Mucosa of descending colon (tissue), 3 donors: ENCODE data around the gene NHEJ1. TPM values are rescaled to one million over a fixed set of nuclear protein-coding genes. Genes with fewer than 3 reads are reported as not detected.
A peak's percentile ranks its signal among the peaks of the same experiment; 100 is the strongest.
"Not testable (repeated sequence)": the region's sequence is repeated elsewhere in the genome, so short reads cannot be mapped to it uniquely, and the experiment has no call there.

ENCODE experiments used
- ATAC-seq: fragments of 200-7000 bp; cut with Tn5 transposase; one replicate; pipeline ENCODE4 v1.9.1; 2020; ENCODE audit warnings: mild to moderate bottlenecking, moderate library complexity
- DNase-seq, 3 donors: peaks; one replicate each; pipeline ENCODE4 v3.0.0-alpha.2; 2020
- H3K36me3 ChIP-seq: fragments of 200-600 bp; one replicate; pipeline ENCODE4 v1.8.0; 2021; ENCODE audit warnings: low read depth, mild to moderate bottlenecking
- H3K4me1 ChIP-seq: fragments of 200-600 bp; one replicate; pipeline ENCODE4 v1.8.0; 2021; ENCODE audit warnings: low read depth, mild to moderate bottlenecking
- H3K4me3 ChIP-seq: fragments of 200-600 bp; one replicate; pipeline ENCODE4 v1.8.0; 2021; ENCODE audit warnings: mild to moderate bottlenecking
- H3K9me3 ChIP-seq: fragments of 200-600 bp; one replicate; pipeline ENCODE4 v1.8.0; 2021; ENCODE audit warnings: mild to moderate bottlenecking
- intact Hi-C, 2 donors: fragments of 100-400 bp; cut with DNase I in 1 of 2; cut with micrococcal nuclease in 1 of 2; formaldehyde crosslinking; loops; one replicate each; pipeline versions ENCODE4 v1.11.0 to v1.11.1; 2022; cut with DNase I, micrococcal nuclease
- total RNA-seq, 3 donors: library from RNA; stranded (reverse); fragmentation: NEBNext Ultra II Directional in 2 of 3; extraction: Animal tissue kit (Norgen Biotek cat#: 25700) in 2 of 3; gene quantifications; one replicate each; pipeline versions ENCODE4 v1.2.1 to v1.2.4, GENCODE V29; 2021 to 2023
- TF ChIP-seq, protein P1 (sequence below): fragments of 200-600 bp; IDR thresholded peaks from one replicate; pipeline ENCODE4 v1.8.0; 2022; ENCODE audit warnings: antibody characterized with exemption, mild to moderate bottlenecking
- donor health status: DM: no; HTN: no; CAD: no; lungs with moderate emphysema.
- donor health status: DM: no; HTN: no; CAD: no.
- donor health status: DM: no; HTN: yes; CAD: no.

NHEJ1 gene
- total RNA-seq, 3 donors from 2014 or later = 31.9 to 63.6 (median 41.7) TPM

DNA sequence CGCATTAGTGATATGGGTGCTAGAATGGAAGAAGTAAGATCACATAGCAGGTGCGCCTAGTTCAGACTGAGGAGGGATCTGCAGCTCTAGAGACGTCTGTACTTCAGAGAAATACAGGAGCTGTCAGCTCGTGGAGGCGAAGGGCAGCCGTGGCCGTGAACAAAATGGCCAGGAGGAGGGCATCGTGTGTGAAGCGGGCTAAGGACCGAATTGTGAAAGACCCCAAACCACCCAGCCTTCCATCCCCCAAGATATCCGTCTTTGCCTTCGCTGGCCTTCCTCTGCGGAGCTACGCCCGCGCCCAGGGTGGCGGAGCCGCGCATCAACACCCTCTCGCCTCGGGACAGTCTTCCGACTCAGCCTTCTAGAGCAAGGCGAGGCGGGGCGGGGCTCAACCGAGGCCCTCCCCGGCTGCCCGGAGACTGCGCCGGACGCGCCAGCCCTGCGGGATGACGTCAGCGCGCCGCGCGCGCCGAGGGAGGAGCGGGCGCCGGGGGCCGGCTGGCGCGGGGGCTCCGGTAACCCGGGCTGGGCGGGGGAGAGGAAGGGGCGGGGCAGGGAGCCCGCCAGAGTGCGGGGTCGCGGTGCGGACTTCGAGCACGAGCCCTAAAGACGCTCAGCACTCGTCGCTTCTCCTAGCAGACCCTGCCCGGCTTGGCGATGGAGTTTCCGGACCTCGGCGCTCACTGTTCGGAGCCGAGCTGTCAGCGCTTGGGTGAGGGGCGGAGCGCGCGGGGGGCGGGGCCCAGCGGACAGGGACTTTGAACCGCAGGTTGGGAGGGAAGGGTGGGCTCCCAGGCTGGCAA lies 45.9 kb upstream of the NHEJ1 start, which contains the start of gene ZFAND2B:
ZFAND2B (plus strand) TSS at position 455 of the 806 bp plus-strand sequence; CDS start at position 661, 206 bp downstream.
- ATAC-seq = peak; percentile 97
- H3K4me1 ChIP-seq = peaks cover 14% of the 10 kb centered on the region
- no peaks in the 10 kb centered on the region for H3K9me3 ChIP-seq
- no peaks in the 10 kb centered on the region for H3K36me3 ChIP-seq
- intact Hi-C loops = no loop called here
- peak within 1 kb of the TSS; percentile 44 for H3K4me3 ChIP-seq
- DNase-seq = peak; percentile 97
- TF ChIP-seq, protein P1, sequence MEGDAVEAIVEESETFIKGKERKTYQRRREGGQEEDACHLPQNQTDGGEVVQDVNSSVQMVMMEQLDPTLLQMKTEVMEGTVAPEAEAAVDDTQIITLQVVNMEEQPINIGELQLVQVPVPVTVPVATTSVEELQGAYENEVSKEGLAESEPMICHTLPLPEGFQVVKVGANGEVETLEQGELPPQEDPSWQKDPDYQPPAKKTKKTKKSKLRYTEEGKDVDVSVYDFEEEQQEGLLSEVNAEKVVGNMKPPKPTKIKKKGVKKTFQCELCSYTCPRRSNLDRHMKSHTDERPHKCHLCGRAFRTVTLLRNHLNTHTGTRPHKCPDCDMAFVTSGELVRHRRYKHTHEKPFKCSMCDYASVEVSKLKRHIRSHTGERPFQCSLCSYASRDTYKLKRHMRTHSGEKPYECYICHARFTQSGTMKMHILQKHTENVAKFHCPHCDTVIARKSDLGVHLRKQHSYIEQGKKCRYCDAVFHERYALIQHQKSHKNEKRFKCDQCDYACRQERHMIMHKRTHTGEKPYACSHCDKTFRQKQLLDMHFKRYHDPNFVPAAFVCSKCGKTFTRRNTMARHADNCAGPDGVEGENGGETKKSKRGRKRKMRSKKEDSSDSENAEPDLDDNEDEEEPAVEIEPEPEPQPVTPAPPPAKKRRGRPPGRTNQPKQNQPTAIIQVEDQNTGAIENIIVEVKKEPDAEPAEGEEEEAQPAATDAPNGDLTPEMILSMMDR = no peak

DNA sequence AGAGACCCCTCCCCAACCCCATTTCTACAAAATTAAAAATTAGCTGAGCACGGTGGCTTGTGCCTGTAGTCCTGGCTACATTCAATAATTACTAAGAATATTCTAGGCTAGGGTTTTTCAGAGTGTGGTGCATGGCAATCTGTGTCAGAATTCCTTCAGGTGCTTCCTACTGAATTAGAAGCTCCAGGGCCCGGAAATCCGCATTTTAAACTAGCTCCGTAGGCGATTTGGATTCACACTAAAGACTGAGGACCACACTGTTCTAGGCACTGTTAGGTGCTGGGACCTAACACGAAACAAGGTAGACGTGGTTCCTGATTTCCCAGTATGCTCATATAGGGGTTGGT lies 45.3 kb upstream of the NHEJ1 start:
- TF ChIP-seq, protein P1 = no peak
- Histone ChIP-seq H3K9me3 (no peaks in the 10 kb centered on the region), H3K36me3 (no peaks in the 10 kb centered on the region), H3K4me1 (peaks cover 14% of the 10 kb centered on the region), H3K4me3 (no peak overlapping the region)
- DNase-seq = no peak
- no peak for ATAC-seq
- intact Hi-C loops = no loop called here

DNA sequence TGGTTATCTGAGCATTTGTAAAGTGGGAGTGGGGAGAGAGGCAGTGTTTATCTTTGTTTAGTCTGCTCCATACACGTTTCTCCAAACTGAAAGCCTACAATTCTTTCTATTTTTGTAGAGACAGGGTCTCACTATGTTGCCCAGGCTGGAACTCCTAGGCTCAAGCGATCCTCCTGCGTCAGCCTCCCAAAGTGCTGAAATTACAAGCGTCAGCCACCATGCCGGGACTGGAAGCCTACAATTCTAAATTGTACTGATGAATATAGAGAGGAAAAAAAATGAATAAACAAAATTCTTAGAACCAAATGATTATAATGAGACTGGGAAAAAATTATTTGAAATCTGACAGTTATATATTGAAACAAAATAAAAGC lies 44.5 kb upstream of the NHEJ1 start:
- intact Hi-C loops = no loop called here
- Histone ChIP-seq H3K4me1 (peaks cover 14% of the 10 kb centered on the region), H3K36me3 (no peaks in the 10 kb centered on the region), H3K4me3 (no peak overlapping the region), H3K9me3 (no peaks in the 10 kb centered on the region)
- TF ChIP-seq, protein P1 = no peak
- ATAC-seq (no peak), DNase-seq (no peak)

DNA sequence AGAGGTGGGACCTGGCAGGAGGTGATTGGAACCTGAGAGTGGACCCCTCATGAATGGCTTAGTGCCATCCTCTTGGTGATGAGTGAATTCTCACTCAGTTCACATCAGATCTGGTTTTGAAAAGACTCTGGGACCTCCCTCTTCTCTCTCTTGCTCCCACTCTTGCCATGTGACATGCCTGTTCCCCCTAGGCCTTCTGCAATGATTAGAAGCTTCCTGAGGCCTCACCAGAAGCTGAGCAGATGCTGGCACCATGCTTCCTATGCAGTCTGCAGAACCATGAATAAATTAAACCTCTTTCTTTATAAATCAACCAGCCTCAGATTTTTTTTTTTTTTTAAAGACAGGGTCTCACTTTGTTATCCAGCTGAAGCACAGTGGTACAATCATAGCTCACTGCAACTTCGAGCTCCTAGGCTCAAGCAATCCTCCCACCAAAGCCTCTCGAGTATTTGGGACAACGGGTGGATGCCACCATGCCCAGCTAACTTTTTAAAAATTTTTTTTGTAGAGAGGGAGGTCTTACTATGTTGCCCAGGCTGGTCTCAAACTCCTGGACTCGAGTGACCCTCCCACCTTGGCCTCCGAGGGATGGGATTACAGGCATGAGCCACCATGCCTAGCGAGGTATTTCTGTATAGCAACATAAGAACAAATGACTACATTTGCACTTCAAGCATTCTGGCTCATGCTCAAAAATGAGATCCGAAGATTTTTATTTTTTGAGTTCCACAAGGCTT lies 44.0 kb upstream of the NHEJ1 start:
- DNase-seq = no peak
- Histone ChIP-seq H3K4me1 (peaks cover 14% of the 10 kb centered on the region), H3K9me3 (no peaks in the 10 kb centered on the region), H3K4me3 (no peak overlapping the region), H3K36me3 (no peaks in the 10 kb centered on the region)
- intact Hi-C loops = no loop called here
- TF ChIP-seq, protein P1 = no peak
- ATAC-seq = no peak

DNA sequence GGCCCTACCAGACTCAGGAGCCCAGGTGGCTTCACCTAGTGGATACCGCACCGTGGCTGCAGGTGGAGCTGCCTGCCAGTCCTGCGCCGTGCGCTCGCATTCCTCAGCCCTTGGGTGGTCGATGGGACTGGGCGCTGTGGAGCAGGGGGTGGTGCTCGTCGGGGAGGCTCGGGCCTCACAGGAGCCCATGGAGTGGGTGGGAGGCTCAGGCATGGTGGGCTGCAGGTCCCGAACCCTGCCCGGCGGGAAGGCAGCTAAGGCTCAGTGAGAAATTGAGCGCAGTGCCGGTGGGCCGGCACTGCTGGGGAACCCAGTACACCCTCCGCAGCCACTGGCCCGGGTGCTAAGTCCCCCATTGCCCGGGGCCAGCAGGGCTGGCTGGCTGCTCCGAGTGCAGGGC lies 40.7 kb upstream of the NHEJ1 start:
- H3K36me3 ChIP-seq, ATAC-seq, H3K4me1 ChIP-seq, H3K9me3 ChIP-seq, DNase-seq, intact Hi-C loops, H3K4me3 ChIP-seq: not testable (repeated sequence)

DNA sequence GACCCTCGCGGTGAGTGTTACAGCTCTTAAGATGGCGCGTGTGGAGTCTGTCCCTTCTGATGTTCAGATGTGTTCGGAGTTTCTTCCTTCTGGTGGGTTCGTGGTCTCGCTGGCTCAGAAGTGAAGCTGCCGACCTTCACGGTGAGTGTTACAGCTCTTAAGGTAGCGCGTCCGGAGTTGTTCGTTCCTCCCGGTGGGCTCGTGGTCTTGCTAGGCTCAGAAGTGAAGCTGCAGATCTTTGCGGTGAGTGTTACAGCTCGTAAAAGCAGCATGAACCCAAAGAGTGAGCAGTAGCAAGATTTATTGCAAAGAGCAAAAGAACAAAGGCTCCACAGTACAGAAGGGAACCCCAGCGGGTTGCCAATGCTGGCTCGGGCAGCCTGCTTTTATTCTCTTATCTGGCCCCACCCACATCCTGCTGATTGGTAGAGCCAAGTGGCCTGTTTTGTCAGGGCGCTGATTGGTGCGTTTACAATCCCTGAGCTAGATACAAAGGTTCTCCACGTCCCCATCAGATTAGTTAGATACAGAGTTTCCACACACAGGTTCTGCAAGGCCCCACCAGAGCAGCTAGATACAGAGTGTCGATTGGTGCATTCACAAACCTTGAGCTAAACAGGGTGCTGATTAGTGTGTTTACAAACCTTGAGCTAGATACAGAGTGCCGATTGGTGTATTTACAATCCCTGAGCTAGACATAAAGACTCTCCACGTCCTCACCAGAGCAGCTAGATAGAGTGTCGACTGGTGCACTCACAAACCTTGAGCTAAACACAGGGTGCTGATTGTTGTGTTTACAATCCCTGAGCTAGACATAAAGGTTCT lies 40.1 kb upstream of the NHEJ1 start:
- H3K4me3 ChIP-seq, H3K36me3 ChIP-seq, H3K4me1 ChIP-seq, ATAC-seq, intact Hi-C loops, DNase-seq, H3K9me3 ChIP-seq: not testable (repeated sequence)
